ENCODE results near the gene DARS1. TPM values are rescaled to one million over a fixed set of nuclear protein-coding genes. Genes with fewer than 3 reads are reported as not detected.

The DARS1 gene
- total and polyA plus RNA-seq, 2 of the 13 experiments (the other 11 are each of a cell fraction or from before 2014, with no cell fraction given): 149 to 230 TPM

DNA sequence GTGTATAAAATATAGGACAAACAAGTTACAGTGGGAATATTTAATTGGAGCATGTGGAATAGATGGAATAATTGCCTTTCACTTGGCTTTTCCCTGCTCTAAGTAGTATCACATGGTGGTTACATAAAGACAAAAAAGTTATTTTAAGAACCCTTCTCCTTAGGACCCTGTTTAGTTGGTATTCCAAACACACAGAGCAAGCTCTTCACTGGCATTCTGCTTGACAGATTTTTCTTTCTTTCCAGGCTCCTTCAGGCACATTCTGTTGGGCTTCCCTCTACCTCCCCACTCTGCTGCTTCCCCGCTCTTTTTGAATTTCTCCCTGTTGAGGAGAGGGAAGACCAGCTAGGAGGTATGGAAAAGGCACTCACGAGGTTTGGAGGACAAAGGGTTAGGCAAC lies 29.0 kb upstream of the DARS1 start:
- no peak; the same call in 2 of the 3 replicates for ATAC-seq
- 42% methylated on average over 2 of the region's 2 CpGs for WGBS (ENCODE audit: low lambda C conversion rate)
- no peak for TF ChIP-seq AHDC1 (CRISPR knock-in tag; IDR thresholded peaks at IDR 0.05; ENCODE audit: borderline replicate concordance)
- no peak for TF ChIP-seq MAFG (CRISPR knock-in tag; IDR thresholded peaks at IDR 0.05)
- TF ChIP-seq NR2F2 (IDR thresholded peaks at IDR 0.05; ENCODE audit: borderline replicate concordance, low read depth): no peak
- no peak for TF ChIP-seq ELF4 (CRISPR knock-in tag; IDR thresholded peaks at IDR 0.05; ENCODE audit: borderline replicate concordance)
- TF ChIP-seq NFYB (CRISPR knock-in tag; IDR thresholded peaks at IDR 0.05): no peak
- no peak for TF ChIP-seq ZNF350 (CRISPR knock-in tag; IDR thresholded peaks at IDR 0.05; ENCODE audit: borderline replicate concordance, low read depth)
- TF ChIP-seq ZNF318 (CRISPR knock-in tag; IDR thresholded peaks at IDR 0.05): no peak
- no peak for TF ChIP-seq GTF2F1 (IDR thresholded peaks at IDR 0.05; ENCODE audit: low read length)
- no peak for TF ChIP-seq CBFB (CRISPR knock-in tag; IDR thresholded peaks at IDR 0.05)

More for the DNA sequence above, 29.0 kb upstream of the DARS1 start:
- in situ Hi-C loops (cut with HindIII; ENCODE audit: extremely low pct_ligation_motif_present, low pct_unique_long_range_greater_than_20kb) (no loop called here), intact Hi-C loops (cut with micrococcal nuclease; ENCODE audit: unreplicated experiment) (no loop called here)
- no peak overlapping the region for H3K27ac ChIP-seq (ENCODE audit: extremely low read length, insufficient read depth, low read length)
- H3K9ac ChIP-seq (ENCODE audit: insufficient read depth, low read depth, low read length): no peak overlapping the region
- peak overlapping the region; percentile 58; the same call in 1 of the 2 replicates for H3K4me2 ChIP-seq (ENCODE audit: low read depth, low read length)
- ChIA-PET POLR2A (no interaction called here), CTCF (ENCODE audit: low intra/inter-chr PET ratio, low total read pairs) (no interaction called here)
- no peaks in the 10 kb centered on the region for H3K36me3 ChIP-seq (replicated peaks in 1 of 2; ENCODE audit: control insufficient read depth in 1 of 2, insufficient read depth in 2 of 2, low read length in 2 of 2)
- H3K9me3 ChIP-seq (ENCODE audit: low read length): no peaks in the 10 kb centered on the region
- no TSS peak for BruUV-seq (replicated peaks)
- FAIRE-seq: no peak
- peaks cover 18% of the 10 kb centered on the region for H3K4me1 ChIP-seq (ENCODE audit: insufficient read depth, low read length)
- DNase-seq (ENCODE audit: low spot score): no peak
- no peaks in the 10 kb centered on the region for H3K27me3 ChIP-seq (ENCODE audit: control insufficient read depth in 1 of 2, insufficient read depth in 2 of 2, low read length in 2 of 2)
- H3K4me3 ChIP-seq (replicated peaks in 1 of 3; ENCODE audit: insufficient read depth in 1 of 3, low read depth in 2 of 3, low read length in 3 of 3): no peak overlapping the region
- no peaks in the 10 kb centered on the region for H4K20me1 ChIP-seq (ENCODE audit: insufficient read depth, low read length)
- H3K79me2 ChIP-seq (ENCODE audit: insufficient read depth, low read length): no peaks in the 10 kb centered on the region
- H2AFZ ChIP-seq (ENCODE audit: low read length): no peak overlapping the region
